Mammary epithelial cell (primary cell): ENCODE measurements around the gene NBAS.

Source experiments
- EZH2 ChIP-seq: IDR thresholded peaks from 2 replicates; pipeline ENCODE4 v1.6.1; 2012; ENCODE audit warnings: low read length, inconsistent platforms, borderline replicate concordance
- TF ChIP-seq, protein P1 (sequence below), 2 donors: IDR thresholded peaks in 1 of 2; conservative IDR thresholded peaks in 1 of 2; 2 replicates each; pipeline ENCODE4 v1.5.1; 2011 to 2012; ENCODE audit warnings: inconsistent platforms in 2 of 2, low read length in 2 of 2, mild to moderate bottlenecking in 2 of 2, control low read depth in 1 of 2, low read depth in 1 of 2; ENCODE audit not compliant: insufficient read depth in 1 of 2; ENCODE audit errors: extremely low read depth in 1 of 2

DNA sequence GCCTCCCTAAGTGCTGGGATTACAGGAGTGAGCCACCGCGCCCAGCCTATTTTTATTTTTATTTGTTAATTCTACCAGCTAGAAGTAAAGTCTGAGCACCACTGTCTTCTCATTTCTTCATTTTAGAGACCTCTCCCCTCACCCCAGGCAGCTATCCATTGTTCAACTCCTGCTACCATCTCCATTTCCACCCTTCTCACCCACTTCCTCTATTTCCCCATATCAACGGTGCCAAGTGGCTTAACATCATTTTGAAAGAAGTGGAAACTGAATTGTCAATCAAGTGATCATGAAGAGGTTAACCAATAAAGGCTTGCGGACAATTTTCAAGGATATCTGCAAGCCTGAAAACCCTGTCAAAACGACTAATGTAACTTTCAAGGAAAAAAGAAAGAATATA is 323.1 kb downstream of the NBAS start:
- TF ChIP-seq, protein P1, sequence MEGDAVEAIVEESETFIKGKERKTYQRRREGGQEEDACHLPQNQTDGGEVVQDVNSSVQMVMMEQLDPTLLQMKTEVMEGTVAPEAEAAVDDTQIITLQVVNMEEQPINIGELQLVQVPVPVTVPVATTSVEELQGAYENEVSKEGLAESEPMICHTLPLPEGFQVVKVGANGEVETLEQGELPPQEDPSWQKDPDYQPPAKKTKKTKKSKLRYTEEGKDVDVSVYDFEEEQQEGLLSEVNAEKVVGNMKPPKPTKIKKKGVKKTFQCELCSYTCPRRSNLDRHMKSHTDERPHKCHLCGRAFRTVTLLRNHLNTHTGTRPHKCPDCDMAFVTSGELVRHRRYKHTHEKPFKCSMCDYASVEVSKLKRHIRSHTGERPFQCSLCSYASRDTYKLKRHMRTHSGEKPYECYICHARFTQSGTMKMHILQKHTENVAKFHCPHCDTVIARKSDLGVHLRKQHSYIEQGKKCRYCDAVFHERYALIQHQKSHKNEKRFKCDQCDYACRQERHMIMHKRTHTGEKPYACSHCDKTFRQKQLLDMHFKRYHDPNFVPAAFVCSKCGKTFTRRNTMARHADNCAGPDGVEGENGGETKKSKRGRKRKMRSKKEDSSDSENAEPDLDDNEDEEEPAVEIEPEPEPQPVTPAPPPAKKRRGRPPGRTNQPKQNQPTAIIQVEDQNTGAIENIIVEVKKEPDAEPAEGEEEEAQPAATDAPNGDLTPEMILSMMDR (conservative IDR thresholded peaks at IDR 0.05 in 1 of 2, IDR thresholded peaks at IDR 0.05 in 1 of 2; ENCODE audit: extremely low read depth in 1 of 2, insufficient read depth in 1 of 2, low read depth in 1 of 2, low read length in 2 of 2): no peak
- TF ChIP-seq EZH2: no peak
